HepG2 (cell line): ENCODE data around the gene GTF2H1. TPM values are rescaled to one million over a fixed set of nuclear protein-coding genes. Genes with fewer than 3 reads are reported as not detected.

ENCODE experiments used
- GATAD2A ChIP-seq: IDR thresholded peaks from 2 replicates; pipeline ENCODE4 v1.6.1; 2016
- HDAC1 ChIP-seq: sonication (generic); formaldehyde crosslinking; IDR thresholded peaks from 2 replicates; pipeline ENCODE4 v1.5.1; 2020; ENCODE audit warnings: mild to moderate bottlenecking, missing genetic modification reagents
- HMGXB3 ChIP-seq: sonication (generic); formaldehyde crosslinking; IDR thresholded peaks from 2 replicates; pipeline ENCODE4 v1.4.0; 2020; ENCODE audit warnings: missing genetic modification reagents, borderline replicate concordance
- KLF12 ChIP-seq: sonication (generic); formaldehyde crosslinking; IDR thresholded peaks from 2 replicates; pipeline ENCODE4 v1.4.0; 2020; ENCODE audit warnings: missing genetic modification reagents, borderline replicate concordance
- MAF1 ChIP-seq: sonication (generic); formaldehyde crosslinking; IDR thresholded peaks from 2 replicates; pipeline ENCODE4 v1.5.0; 2020; ENCODE audit warnings: missing genetic modification reagents, borderline replicate concordance
- NPAS2 ChIP-seq: sonication (generic); formaldehyde crosslinking; IDR thresholded peaks from 2 replicates; pipeline ENCODE4 v1.8.0; 2022; ENCODE audit warnings: mild to moderate bottlenecking, missing genetic modification reagents, borderline replicate concordance
- SIX1 ChIP-seq: sonication (generic); formaldehyde crosslinking; IDR thresholded peaks from 2 replicates; pipeline ENCODE4 v1.4.0; 2020; ENCODE audit warnings: missing genetic modification reagents, borderline replicate concordance
- SP1 ChIP-seq, 2 experiments: fragments of 450-650 bp in 1 of 2; sonication (generic) in 1 of 2; formaldehyde crosslinking in 1 of 2; IDR thresholded peaks; 2 replicates each; pipeline versions ENCODE4 v1.4.0 to v1.6.1; 2016 to 2020; ENCODE audit warnings: missing genetic modification reagents in 1 of 2
- TRIM24 ChIP-seq: sonication (generic); formaldehyde crosslinking; IDR thresholded peaks from 2 replicates; pipeline ENCODE4 v1.8.0; 2022; ENCODE audit warnings: mild to moderate bottlenecking, missing genetic modification reagents
- ZC3H13 ChIP-seq: sonication (generic); formaldehyde crosslinking; IDR thresholded peaks from 2 replicates; pipeline ENCODE4 v1.8.1; 2023; ENCODE audit warnings: mild to moderate bottlenecking, missing genetic modification reagents, moderate library complexity
- ZNF235 ChIP-seq: sonication (generic); formaldehyde crosslinking; IDR thresholded peaks from 2 replicates; pipeline ENCODE4 v1.8.1; 2023; ENCODE audit warnings: mild to moderate bottlenecking, missing genetic modification reagents, borderline replicate concordance
- ZNF333 ChIP-seq: sonication (generic); formaldehyde crosslinking; IDR thresholded peaks from 2 replicates; pipeline ENCODE4 v1.4.0; 2020; ENCODE audit warnings: mild to moderate bottlenecking, missing genetic modification reagents, borderline replicate concordance
- ZNF597 ChIP-seq: sonication (generic); formaldehyde crosslinking; IDR thresholded peaks from 2 replicates; pipeline ENCODE4 v1.5.0; 2020; ENCODE audit warnings: missing genetic modification reagents
- polyA plus RNA-seq, 8 experiments: library from polyadenylated mRNA; depleted of rRNA in 3 of 8; stranded (reverse) in 7 of 8; unstranded in 1 of 8; fragments of >200 nt; fragmentation: Illumina TruSeq in 4 of 8; extraction: Trizol in 4 of 8; gene quantifications; 2 replicates each; pipeline versions ENCODE4 v1.2.1 to v1.2.3, GENCODE V29; 2011 to 2016; ENCODE audit warnings: low read depth in 4 of 8, missing spikeins in 1 of 8, mixed read lengths in 1 of 8; ENCODE audit not compliant: insufficient read depth in 1 of 8
- total RNA-seq, 5 experiments: library from RNA; depleted of rRNA; stranded (reverse); fragments of >200 nt; fragmentation: Illumina TruSeq; extraction: Trizol; gene quantifications; 2 replicates each; pipeline ENCODE4 v1.2.3, GENCODE V29; 2016; ENCODE audit warnings: low read depth in 1 of 5
- TF ChIP-seq, protein P1 (sequence below): IDR thresholded peaks from 2 replicates; pipeline ENCODE4 v1.4.0; 2020; ENCODE audit warnings: mild to moderate bottlenecking, missing genetic modification reagents

The GTF2H1 gene
- total and polyA plus RNA-seq, 2 of the 13 experiments (the other 11 are each of a cell fraction or from before 2014, with no cell fraction given), result 15.7 to 51.4 TPM

DNA sequence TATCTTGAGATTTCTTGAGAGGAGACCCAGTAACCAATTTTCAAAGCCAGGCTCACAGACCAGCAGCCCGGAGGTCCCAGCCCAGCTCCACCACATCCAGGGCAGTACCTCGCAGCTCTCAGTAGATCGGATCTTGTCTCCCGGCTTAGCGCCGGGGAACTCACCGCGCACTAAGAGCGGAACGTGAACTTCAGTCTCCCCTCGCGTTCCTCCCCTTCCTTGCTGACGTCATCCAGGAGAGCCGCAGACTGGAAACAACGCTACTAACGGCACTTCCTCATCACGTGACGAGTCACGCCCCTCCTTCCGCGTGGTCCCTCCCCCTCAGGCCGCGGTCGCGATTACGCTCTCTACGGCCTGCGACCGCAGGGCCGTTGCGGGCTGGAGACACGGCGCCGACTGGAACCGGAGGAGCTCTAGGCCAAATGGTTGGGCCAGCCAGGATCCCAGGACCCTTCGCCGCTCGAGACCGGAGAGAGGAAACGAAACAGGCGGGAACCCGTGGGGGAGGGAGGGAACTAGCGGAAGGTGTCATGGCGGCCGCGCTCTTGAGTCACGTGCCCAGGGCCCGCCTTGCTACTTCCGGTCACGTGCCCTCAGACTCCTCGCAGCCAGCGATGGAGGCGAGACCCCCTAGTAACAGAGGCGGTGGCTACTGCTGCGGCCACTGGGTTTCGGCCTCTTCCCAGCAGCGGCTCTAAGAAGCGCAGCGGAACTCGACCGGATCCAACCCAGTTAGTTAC, at the start of gene GTF2H1, which contains the start of gene HPS5 (continued):
- no peak for TF ChIP-seq ZNF597
- TF ChIP-seq SP1 (IDR thresholded peaks at IDR 0.05), result no peak; the same call in 1 of the 2 replicates
- TF ChIP-seq SP1 (CRISPR knock-in tag; IDR thresholded peaks at IDR 0.05), result peak; percentile 97
- TF ChIP-seq, protein P1, sequence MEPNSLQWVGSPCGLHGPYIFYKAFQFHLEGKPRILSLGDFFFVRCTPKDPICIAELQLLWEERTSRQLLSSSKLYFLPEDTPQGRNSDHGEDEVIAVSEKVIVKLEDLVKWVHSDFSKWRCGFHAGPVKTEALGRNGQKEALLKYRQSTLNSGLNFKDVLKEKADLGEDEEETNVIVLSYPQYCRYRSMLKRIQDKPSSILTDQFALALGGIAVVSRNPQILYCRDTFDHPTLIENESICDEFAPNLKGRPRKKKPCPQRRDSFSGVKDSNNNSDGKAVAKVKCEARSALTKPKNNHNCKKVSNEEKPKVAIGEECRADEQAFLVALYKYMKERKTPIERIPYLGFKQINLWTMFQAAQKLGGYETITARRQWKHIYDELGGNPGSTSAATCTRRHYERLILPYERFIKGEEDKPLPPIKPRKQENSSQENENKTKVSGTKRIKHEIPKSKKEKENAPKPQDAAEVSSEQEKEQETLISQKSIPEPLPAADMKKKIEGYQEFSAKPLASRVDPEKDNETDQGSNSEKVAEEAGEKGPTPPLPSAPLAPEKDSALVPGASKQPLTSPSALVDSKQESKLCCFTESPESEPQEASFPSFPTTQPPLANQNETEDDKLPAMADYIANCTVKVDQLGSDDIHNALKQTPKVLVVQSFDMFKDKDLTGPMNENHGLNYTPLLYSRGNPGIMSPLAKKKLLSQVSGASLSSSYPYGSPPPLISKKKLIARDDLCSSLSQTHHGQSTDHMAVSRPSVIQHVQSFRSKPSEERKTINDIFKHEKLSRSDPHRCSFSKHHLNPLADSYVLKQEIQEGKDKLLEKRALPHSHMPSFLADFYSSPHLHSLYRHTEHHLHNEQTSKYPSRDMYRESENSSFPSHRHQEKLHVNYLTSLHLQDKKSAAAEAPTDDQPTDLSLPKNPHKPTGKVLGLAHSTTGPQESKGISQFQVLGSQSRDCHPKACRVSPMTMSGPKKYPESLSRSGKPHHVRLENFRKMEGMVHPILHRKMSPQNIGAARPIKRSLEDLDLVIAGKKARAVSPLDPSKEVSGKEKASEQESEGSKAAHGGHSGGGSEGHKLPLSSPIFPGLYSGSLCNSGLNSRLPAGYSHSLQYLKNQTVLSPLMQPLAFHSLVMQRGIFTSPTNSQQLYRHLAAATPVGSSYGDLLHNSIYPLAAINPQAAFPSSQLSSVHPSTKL (CRISPR knock-in tag), result peak; percentile 79
- TF ChIP-seq MAF1, result no peak
- peak; percentile 54; the same call in 1 of the 2 replicates for TF ChIP-seq KLF12 (CRISPR knock-in tag)
- peak; percentile 83; the same call in 1 of the 2 replicates for TF ChIP-seq HMGXB3 (CRISPR knock-in tag)
- TF ChIP-seq TRIM24, result no peak
- peak; percentile 81; the same call in 1 of the 2 replicates for TF ChIP-seq ZNF235 (CRISPR knock-in tag)
- TF ChIP-seq ZNF333 (CRISPR knock-in tag), result 0 out of 2 replicates have a peak, but pooled peaks have one; percentile 58
- TF ChIP-seq NPAS2 (CRISPR knock-in tag), result no peak
- TF ChIP-seq ZC3H13 (CRISPR knock-in tag), result peak; percentile 89
- peak; percentile 94 for TF ChIP-seq HDAC1 (CRISPR knock-in tag)
- peak; percentile 30 for TF ChIP-seq GATAD2A (CRISPR knock-in tag)
- TF ChIP-seq SIX1 (CRISPR knock-in tag), result no peak
